HCT116 (cell line): Measurements from ENCODE around the gene ZNF469.

Experiments
- CTCF ChIP-seq, 3 experiments: fragments of 200-600 bp in 1 of 3; sonication (generic) in 1 of 3; IDR thresholded peaks in 2 of 3; conservative IDR thresholded peaks in 1 of 3; 2 replicates each; pipeline ENCODE4 v1.5.1; 2012 to 2017; ENCODE audit warnings: low read depth in 2 of 3, low read length in 2 of 3, antibody characterized with exemption in 1 of 3, borderline replicate concordance in 1 of 3, control low read depth in 1 of 3, mild to moderate bottlenecking in 1 of 3, mixed read lengths in 1 of 3, mixed run types in 1 of 3, moderate library complexity in 1 of 3; ENCODE audit not compliant: insufficient read depth in 1 of 3
- EZH2 ChIP-seq: fragments of 200-600 bp; sonication (generic); IDR thresholded peaks from 2 replicates; pipeline ENCODE4 v1.6.1; 2017; ENCODE audit warnings: antibody characterized with exemption, mixed run types
- EZH2phosphoT487 ChIP-seq: fragments of 200-600 bp; IDR thresholded peaks from 2 replicates; pipeline ENCODE4 v1.6.1; 2018; ENCODE audit warnings: antibody characterized with exemption, borderline replicate concordance
- JUND ChIP-seq: IDR thresholded peaks from 2 replicates; pipeline ENCODE4 v1.6.1; 2012
- MAX ChIP-seq: IDR thresholded peaks from 2 replicates; pipeline ENCODE4 v1.6.1; 2012
- REST ChIP-seq: IDR thresholded peaks from 2 replicates; pipeline ENCODE4 v1.6.1; 2012; ENCODE audit warnings: low read depth
- ZBTB33 ChIP-seq: IDR thresholded peaks from 2 replicates; pipeline ENCODE4 v1.6.1; 2011; ENCODE audit warnings: mild to moderate bottlenecking, low read length, moderate library complexity; ENCODE audit not compliant: insufficient replicate concordance; ENCODE audit errors: extremely low read depth

GRCh38 chr16:88341551-88342290 is 41.0 kb upstream of the ZNF469 start:
- TF ChIP-seq EZH2phosphoT487 = no peak
- TF ChIP-seq CTCF (IDR thresholded peaks at IDR 0.05 in 2 of 3, conservative IDR thresholded peaks at IDR 0.05 in 1 of 3; ENCODE audit: borderline replicate concordance in 1 of 3, insufficient read depth in 1 of 3, low read depth in 2 of 3, low read length in 2 of 3) = no peak
- TF ChIP-seq EZH2 = no peak
- TF ChIP-seq MAX = no peak
- no peak for TF ChIP-seq REST
- no peak for TF ChIP-seq JUND
- TF ChIP-seq ZBTB33 = no peak
